Large intestine (tissue), 1 donor: Measurements from ENCODE around the gene ZNF117. TPM values are rescaled to one million over a fixed set of nuclear protein-coding genes. Genes with fewer than 3 reads are reported as not detected.

Source experiments
- polyA plus RNA-seq: library from polyadenylated mRNA; unstranded; fragments of 120-200 nt; gene quantifications from one replicate; pipeline ENCODE4 v1.2.1, GENCODE V29; 2013

Gene ZNF117
- polyA plus RNA-seq, 1 donor = 31.1 TPM

Other genes starting within 250 kb of the ZNF117 start
- 10.4 TPM for gene ZNF138, start 196.6 kb downstream of the ZNF117 start, polyA plus RNA-seq
- 6.9 TPM for gene ZNF273, start 87.8 kb downstream of the ZNF117 start, polyA plus RNA-seq
- 33.4 TPM for gene ERV3-1, start 15.7 kb upstream of the ZNF117 start, polyA plus RNA-seq